ENCODE data around the gene ABTB2. TPM values are rescaled to one million over a fixed set of nuclear protein-coding genes. Genes with fewer than 3 reads are reported as not detected.
A peak's percentile ranks its signal among the peaks of the same experiment; 100 is the strongest.

The ABTB2 gene
- total RNA-seq, 1 donor from 2014 or later, result 24.7 TPM

- no peak for DNase-seq
- intact Hi-C loops (cut with micrococcal nuclease), result no loop called here
- Histone ChIP-seq H3K27ac (replicated peaks) (peak overlapping the region; percentile 85), H3K27me3 (ENCODE audit: low read depth) (no peaks in the 10 kb centered on the region), H3K4me3 (no peak overlapping the region), H3K9me3 (replicated peaks) (no peaks in the 10 kb centered on the region), H3K4me1 (peaks cover 74% of the 10 kb centered on the region), H3K36me3 (no peaks in the 10 kb centered on the region)
- no peak for TF ChIP-seq CTCF (IDR thresholded peaks at IDR 0.05; ENCODE audit: borderline replicate concordance)
Measured at GRCh38 chr11:34313099-34313517, 44.7 kb downstream of the ABTB2 start.

- Histone ChIP-seq H3K9me3 (replicated peaks) (no peaks in the 10 kb centered on the region), H3K27me3 (ENCODE audit: low read depth) (no peaks in the 10 kb centered on the region), H3K27ac (replicated peaks) (peak overlapping the region; percentile 85), H3K4me3 (no peak overlapping the region), H3K36me3 (no peaks in the 10 kb centered on the region), H3K4me1 (peaks cover 59% of the 10 kb centered on the region)
- intact Hi-C loops (cut with micrococcal nuclease), result no loop called here
- no peak for TF ChIP-seq CTCF (IDR thresholded peaks at IDR 0.05; ENCODE audit: borderline replicate concordance)
- DNase-seq, result peak; percentile 37
Measured at GRCh38 chr11:34311126-34311525, 46.7 kb downstream of the ABTB2 start.

GRCh38 chr11:34309965-34310364 lies 47.8 kb downstream of the ABTB2 start:
- Histone ChIP-seq H3K27me3 (ENCODE audit: low read depth) (no peaks in the 10 kb centered on the region), H3K36me3 (no peaks in the 10 kb centered on the region), H3K4me1 (peaks cover 48% of the 10 kb centered on the region), H3K27ac (replicated peaks) (peak overlapping the region; percentile 85), H3K4me3 (no peak overlapping the region), H3K9me3 (replicated peaks) (no peaks in the 10 kb centered on the region)
- no peak for TF ChIP-seq CTCF (IDR thresholded peaks at IDR 0.05; ENCODE audit: borderline replicate concordance)
- DNase-seq, result no peak
- intact Hi-C loops (cut with micrococcal nuclease), result no loop called here

- no peak for TF ChIP-seq CTCF (IDR thresholded peaks at IDR 0.05; ENCODE audit: borderline replicate concordance)
- Histone ChIP-seq H3K27me3 (ENCODE audit: low read depth) (no peaks in the 10 kb centered on the region), H3K9me3 (replicated peaks) (no peaks in the 10 kb centered on the region), H3K36me3 (no peaks in the 10 kb centered on the region), H3K4me1 (peaks cover 47% of the 10 kb centered on the region), H3K4me3 (no peak overlapping the region), H3K27ac (replicated peaks) (no peak overlapping the region)
- no peak for DNase-seq
- intact Hi-C loops (cut with micrococcal nuclease), result no loop called here
Measured at GRCh38 chr11:34308913-34309585, 48.8 kb downstream of the ABTB2 start.

GRCh38 chr11:34308049-34308912 lies 49.5 kb downstream of the ABTB2 start:
- no peaks in the 10 kb centered on the region for H3K9me3 ChIP-seq (replicated peaks)
- peaks cover 47% of the 10 kb centered on the region for H3K4me1 ChIP-seq
- no peaks in the 10 kb centered on the region for H3K27me3 ChIP-seq (ENCODE audit: low read depth)
- no peak for DNase-seq
- no peak overlapping the region for H3K27ac ChIP-seq (replicated peaks)
- no peak for TF ChIP-seq CTCF (IDR thresholded peaks at IDR 0.05; ENCODE audit: borderline replicate concordance)
- intact Hi-C loops (cut with micrococcal nuclease), result no loop called here
- no peak overlapping the region for H3K4me3 ChIP-seq
- no peaks in the 10 kb centered on the region for H3K36me3 ChIP-seq
